Measurements from ENCODE around the gene RBM28. TPM values are rescaled to one million over a fixed set of nuclear protein-coding genes. Genes with fewer than 3 reads are reported as not detected.

Gene RBM28
- total RNA-seq, 1 experiment from 2014 or later = 70.0 TPM

DNA sequence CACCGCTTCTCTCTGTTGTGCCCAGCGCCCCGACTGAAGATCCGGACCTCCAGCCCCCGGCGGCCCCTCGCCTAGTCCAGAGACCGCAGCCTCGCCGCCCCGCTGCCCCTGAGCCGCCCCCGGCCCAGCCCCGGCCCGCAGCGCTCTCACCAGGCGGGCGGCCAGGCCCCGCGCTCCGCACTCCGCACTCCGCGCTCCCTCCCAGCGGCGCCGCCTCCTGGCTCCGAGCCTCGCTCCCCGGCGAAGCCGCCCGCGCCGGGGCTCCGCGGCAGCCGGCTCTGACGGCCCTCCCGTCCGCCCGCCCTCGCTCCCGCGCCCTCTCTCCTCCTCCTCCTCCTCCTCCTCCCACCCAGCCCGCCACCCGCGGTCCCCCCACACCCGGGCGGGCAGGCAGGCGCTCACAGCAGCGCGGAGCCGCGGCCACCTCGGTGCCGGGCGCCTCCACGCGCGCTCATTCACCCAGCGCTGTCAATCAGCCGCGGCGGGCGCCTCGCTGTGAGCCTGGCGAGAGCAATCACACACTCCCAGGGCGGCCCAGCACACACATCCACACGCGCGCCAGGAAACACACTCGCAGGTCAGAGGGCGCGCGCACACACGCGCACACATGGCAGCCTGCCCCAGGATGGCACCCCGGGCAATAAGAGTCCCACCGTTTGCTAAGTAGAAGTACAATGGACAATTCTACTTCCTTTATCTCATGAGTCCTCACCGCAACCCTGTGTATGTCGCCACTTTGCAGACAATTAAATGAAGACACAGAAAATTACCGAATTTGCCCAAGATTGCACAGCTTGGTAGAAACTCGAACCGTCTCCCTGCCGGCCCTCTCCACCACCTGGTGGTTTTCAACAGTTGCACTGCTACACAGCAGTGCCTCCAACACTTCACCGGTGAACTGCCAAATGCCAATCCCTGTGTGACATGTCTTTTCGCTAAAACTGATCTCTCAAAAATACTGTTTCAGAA, 18.0 kb upstream of the RBM28 start, which contains the start of gene PRRT4:
TSS of gene PRRT4 (minus strand) at position 280 of the 969 bp plus-strand sequence.
- H4K5ac ChIP-seq (ENCODE audit: insufficient read length, low read depth, low read length) = no peak within 1 kb of the TSS
- H3K79me2 ChIP-seq (ENCODE audit: insufficient read depth, low read length) = no peaks in the 10 kb centered on the region
- peaks cover 34% of the 10 kb centered on the region for H3K27me3 ChIP-seq (ENCODE audit: insufficient read depth, low read length)
- H2AK5ac ChIP-seq (ENCODE audit: insufficient read length, low read length) = no peak within 1 kb of the TSS
- no peak within 1 kb of the TSS for H2BK5ac ChIP-seq (ENCODE audit: insufficient read length, low read length)
- H2BK15ac ChIP-seq (ENCODE audit: low read depth, low read length) = no peak within 1 kb of the TSS
- H3K14ac ChIP-seq (ENCODE audit: insufficient read depth, low read length) = no peak within 1 kb of the TSS
- H4K91ac ChIP-seq (ENCODE audit: insufficient read length, low read depth, low read length) = no peak within 1 kb of the TSS
- H4K20me1 ChIP-seq (ENCODE audit: control insufficient read depth, insufficient read depth, insufficient read length) = no peaks in the 10 kb centered on the region
- no peak within 1 kb of the TSS for H3K27ac ChIP-seq (ENCODE audit: insufficient read length, low read depth, low read length)
- H2AFZ ChIP-seq (ENCODE audit: low read length) = no peak within 1 kb of the TSS
- no peak within 1 kb of the TSS for H3K56ac ChIP-seq (ENCODE audit: insufficient read length, low read depth, low read length)
- peak within 1 kb of the TSS; percentile 61 to 95 for H3K4me3 Mint-ChIP-seq
- no peak within 1 kb of the TSS for H3K4ac ChIP-seq (ENCODE audit: low read depth, low read length)
- H3K27me3 Mint-ChIP-seq (ENCODE audit: low read depth) = peaks cover 96% of the 10 kb centered on the region
- TF ChIP-seq, protein P1, sequence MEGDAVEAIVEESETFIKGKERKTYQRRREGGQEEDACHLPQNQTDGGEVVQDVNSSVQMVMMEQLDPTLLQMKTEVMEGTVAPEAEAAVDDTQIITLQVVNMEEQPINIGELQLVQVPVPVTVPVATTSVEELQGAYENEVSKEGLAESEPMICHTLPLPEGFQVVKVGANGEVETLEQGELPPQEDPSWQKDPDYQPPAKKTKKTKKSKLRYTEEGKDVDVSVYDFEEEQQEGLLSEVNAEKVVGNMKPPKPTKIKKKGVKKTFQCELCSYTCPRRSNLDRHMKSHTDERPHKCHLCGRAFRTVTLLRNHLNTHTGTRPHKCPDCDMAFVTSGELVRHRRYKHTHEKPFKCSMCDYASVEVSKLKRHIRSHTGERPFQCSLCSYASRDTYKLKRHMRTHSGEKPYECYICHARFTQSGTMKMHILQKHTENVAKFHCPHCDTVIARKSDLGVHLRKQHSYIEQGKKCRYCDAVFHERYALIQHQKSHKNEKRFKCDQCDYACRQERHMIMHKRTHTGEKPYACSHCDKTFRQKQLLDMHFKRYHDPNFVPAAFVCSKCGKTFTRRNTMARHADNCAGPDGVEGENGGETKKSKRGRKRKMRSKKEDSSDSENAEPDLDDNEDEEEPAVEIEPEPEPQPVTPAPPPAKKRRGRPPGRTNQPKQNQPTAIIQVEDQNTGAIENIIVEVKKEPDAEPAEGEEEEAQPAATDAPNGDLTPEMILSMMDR (conservative IDR thresholded peaks at IDR 0.05) = peak; percentile 28; the same call in 2 of the 3 replicates
- no peaks in the 10 kb centered on the region for H3K9me3 ChIP-seq (ENCODE audit: control insufficient read depth, low read depth, low read length)
- no peak within 1 kb of the TSS for H2BK120ac ChIP-seq (ENCODE audit: low read depth, low read length, poor library complexity, severe bottlenecking)
- no peak within 1 kb of the TSS for H3K27ac Mint-ChIP-seq
- DNase-seq = no peak
- no peak within 1 kb of the TSS for H3T11ph ChIP-seq (ENCODE audit: low read length)
- H3K79me1 ChIP-seq (ENCODE audit: insufficient read depth, low read depth, low read length, poor library complexity, severe bottlenecking) = no peaks in the 10 kb centered on the region
- H3K4me2 ChIP-seq (ENCODE audit: insufficient read depth, insufficient read length, low read length) = peak within 1 kb of the TSS; percentile 77
- no peak within 1 kb of the TSS for H3K23ac ChIP-seq (ENCODE audit: insufficient read length, low read depth, low read length)
- no CpG with 5 or more reads among the region's 88 CpGs for WGBS (ENCODE audit: extremely low coverage, insufficient read length, low lambda C conversion rate)
- no peak within 1 kb of the TSS for H3K9ac ChIP-seq (ENCODE audit: extremely low read depth, insufficient read length, low read length)
- no peak within 1 kb of the TSS for H2BK20ac ChIP-seq (ENCODE audit: low read depth, low read length, poor library complexity, severe bottlenecking)
- no peaks in the 10 kb centered on the region; a peak in 2 of 7 replicates for H3K36me3 Mint-ChIP-seq (ENCODE audit: insufficient read depth in 1 of 3, low read depth in 3 of 3)
- H3K23me2 ChIP-seq (ENCODE audit: insufficient read length, low read depth, low read length, poor library complexity, severe bottlenecking) = peaks cover 8% of the 10 kb centered on the region
- peaks cover 0 to 1% of the 10 kb centered on the region in 2 experiments; a peak in 1 of 5 replicates for H3K9me3 Mint-ChIP-seq
- no peak within 1 kb of the TSS for H4K8ac ChIP-seq (replicated peaks; ENCODE audit: insufficient read length, low read depth, low read length)
- H2BK12ac ChIP-seq (ENCODE audit: insufficient read length, low read depth, low read length) = no peak within 1 kb of the TSS
- no peak within 1 kb of the TSS for H3K18ac ChIP-seq (ENCODE audit: insufficient read length, low read depth, low read length)
- H3K4me1 ChIP-seq (ENCODE audit: insufficient read depth, low read length) = no peaks in the 10 kb centered on the region
- peaks cover 12 to 20% of the 10 kb centered on the region in 2 experiments for H3K4me1 Mint-ChIP-seq
